Ammon's horn (tissue), 1 donor: ENCODE results near the gene THRSP.
"Not testable (repeated sequence)": the region's sequence is repeated elsewhere in the genome, so short reads cannot be mapped to it uniquely, and the experiment has no call there.

Experiments
- DNase-seq: peaks from one replicate; pipeline ENCODE4 v3.0.0-alpha.2; 2016; ENCODE audit warnings: low spot score

Gene THRSP

DNA sequence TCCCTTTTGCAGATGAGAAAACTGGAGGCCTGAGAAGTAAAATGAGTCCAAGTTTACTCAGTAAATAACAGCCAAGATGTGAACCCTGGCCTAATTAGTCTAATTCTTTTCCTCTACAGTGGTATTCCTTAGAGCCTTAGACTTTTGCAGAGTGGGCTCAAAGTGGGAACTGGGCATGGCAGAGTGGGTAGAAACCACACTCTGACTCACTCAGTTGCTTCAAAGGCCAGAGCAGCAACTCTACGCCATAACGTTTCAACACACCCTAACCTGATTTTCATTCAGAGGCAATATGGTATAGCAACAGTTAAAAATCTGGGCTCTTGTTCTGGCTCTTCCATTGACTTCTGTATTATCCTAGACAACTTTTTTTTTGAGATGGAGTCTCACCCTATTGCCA is 2.8 kb downstream of the THRSP start:
- no peak for DNase-seq

DNA sequence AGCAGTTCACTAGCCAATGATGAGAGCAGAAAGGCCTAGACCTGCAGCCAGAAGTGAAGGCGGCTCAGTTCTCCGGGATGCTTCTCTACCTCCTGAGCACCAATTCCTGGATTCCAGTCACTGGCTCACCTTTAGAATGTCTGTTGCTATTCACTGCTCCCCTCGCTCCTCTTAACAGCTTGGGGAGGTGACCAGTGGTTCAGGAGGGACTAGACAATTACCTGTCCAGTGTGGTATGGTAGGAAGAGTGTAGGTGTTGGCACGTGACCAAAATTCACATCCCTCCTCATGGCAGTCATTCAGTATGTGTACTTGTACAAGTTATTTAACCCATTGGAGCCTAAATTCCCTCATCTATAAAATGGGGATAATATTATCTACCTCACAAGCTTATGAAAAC is 4.0 kb downstream of the THRSP start:
- no peak for DNase-seq

DNA sequence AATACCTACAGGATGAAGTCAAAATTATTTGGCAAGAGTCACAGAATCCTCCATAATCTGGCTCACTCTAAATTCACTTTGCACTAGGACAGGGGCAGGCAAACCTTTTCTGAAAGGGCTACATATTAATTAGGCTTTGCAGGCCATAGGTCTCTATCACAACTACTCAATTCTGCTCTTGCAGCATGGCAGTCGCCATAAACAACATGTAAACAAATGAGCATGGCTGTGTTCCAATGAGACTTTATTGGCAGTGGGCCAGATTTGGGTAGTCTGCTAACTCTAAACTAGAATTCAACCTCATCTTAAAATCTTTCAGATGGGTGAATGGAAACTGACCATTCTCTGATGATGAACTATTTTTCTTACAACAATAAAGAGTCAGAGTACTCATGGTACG is 5.8 kb downstream of the THRSP start:
- DNase-seq = no peak

DNA sequence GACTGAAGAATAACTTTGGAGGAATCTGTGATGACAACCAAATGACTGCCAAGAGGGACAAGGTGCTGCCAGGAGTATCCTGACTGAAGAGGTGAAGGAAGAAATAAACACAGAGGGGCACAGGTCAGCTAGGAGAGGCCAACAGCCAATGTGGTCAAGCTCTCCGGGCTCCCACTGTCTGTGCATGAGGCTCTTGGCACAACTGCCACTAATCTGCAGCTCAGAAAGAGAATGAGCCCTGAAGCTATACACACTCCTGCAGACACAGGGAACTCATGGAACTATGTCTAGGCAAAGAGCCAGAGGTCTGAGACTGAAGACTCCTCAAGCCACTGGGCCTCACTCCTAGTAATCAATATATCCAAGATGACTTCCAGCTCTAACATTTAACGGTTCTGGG is 7.0 kb downstream of the THRSP start:
- no peak for DNase-seq

DNA sequence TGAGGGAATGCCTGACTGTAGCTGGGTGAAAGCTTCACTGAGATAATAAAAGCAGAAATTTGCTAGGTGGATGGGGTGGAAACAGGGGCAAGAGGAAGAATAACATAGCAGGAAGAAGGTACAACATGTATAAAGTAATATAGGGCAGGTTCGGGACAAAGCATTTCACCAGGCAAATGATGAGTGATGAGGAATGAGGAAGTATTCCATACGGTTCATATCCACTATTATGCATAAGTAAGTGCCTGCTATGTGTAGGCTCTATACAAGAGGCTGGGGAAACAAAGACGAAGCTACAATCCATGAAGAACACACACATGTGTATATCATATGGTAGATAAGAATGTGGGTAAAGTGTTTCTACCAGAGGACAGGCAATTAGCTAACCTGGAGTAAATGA is 8.1 kb downstream of the THRSP start:
- DNase-seq = no peak

DNA sequence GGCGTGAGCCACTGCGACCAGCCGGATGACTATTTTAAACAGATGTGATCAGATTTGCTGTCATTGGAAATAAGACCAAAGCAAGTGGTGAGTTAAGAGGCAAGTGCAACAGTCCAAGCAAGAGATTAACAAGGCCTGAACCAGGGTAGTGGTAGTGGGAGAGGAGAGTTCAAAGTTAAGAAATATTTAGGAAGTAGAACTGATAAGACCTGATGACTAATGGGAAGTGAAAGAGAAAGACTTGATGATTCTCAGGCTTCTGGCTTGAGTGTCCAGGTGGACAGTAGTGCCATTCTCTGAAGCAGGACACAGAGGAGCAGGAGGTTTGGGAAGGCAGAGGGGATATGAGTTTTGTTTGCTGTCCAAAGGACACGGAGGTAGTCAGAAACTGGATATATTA is 8.8 kb downstream of the THRSP start:
- no peak for DNase-seq

DNA sequence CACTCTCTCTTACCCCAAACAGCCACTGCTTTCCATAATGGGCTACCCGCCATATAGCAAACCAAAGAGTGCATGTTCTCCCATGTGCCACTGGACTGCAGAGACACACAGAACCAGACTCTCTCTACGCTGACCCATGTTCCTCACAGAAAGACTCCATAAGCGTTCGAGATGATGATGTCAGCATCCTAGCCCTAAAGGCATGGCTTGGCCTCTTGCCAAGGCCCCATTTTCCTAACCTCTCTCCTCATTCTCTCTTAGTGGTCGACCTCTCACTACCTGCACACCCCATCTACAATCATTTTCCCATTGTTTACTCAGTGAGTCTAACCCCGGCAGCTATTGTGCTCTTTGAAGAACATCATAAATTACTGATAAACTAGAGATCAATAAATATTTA is 11.1 kb downstream of the THRSP start:
- no peak for DNase-seq

DNA sequence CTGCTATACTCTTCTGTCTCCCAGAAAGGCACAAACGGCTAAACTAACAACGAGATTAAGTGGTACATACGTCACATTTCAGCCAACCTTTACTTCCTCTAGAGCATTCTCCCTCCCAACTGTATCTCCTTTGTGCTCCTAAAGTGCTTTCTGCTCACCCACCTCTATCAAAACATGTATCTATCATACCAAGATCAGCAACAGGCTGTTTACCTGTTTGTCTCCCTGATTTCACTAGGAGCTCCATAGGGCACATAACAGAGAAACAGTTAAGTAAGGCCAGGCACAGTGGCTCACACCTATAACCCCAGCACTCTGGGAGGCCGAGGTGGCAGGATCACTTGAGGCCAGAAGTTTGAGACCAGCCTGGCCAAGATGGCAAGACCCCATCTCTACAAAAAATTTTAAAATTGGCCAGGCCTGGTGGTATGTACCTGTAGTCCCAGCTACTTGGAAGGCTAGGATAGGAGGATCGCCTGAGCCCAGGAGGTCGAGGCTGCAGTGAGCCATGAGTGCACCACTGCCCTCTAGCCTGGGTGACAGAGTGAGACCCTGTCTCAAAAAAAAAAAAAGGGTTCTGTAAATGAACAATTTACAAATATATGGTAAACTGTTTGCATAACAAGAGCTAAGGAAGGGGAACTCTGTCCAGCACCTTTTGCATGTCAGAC is 13.2 kb downstream of the THRSP start:
- no peak for DNase-seq

DNA sequence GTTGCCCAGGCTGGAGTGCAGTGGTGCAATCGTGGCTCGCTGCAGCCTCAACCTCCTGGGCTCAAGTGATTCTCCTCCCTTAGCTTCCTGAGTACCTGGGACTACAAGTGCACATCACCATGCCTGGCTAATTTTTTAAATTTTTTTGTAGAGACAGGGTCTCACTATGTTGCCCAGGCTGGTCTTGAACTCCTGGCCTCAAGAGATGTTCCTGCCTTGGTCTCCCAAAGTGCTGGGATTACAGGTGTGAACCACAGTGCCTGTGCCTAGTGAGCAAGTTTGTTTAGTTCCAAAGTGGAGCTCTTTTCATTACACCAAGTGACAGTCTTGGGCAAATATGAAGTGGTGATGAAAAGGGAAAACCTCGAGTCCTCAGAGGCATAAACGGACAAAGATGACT is 13.9 kb downstream of the THRSP start:
- not testable (repeated sequence) for DNase-seq

DNA sequence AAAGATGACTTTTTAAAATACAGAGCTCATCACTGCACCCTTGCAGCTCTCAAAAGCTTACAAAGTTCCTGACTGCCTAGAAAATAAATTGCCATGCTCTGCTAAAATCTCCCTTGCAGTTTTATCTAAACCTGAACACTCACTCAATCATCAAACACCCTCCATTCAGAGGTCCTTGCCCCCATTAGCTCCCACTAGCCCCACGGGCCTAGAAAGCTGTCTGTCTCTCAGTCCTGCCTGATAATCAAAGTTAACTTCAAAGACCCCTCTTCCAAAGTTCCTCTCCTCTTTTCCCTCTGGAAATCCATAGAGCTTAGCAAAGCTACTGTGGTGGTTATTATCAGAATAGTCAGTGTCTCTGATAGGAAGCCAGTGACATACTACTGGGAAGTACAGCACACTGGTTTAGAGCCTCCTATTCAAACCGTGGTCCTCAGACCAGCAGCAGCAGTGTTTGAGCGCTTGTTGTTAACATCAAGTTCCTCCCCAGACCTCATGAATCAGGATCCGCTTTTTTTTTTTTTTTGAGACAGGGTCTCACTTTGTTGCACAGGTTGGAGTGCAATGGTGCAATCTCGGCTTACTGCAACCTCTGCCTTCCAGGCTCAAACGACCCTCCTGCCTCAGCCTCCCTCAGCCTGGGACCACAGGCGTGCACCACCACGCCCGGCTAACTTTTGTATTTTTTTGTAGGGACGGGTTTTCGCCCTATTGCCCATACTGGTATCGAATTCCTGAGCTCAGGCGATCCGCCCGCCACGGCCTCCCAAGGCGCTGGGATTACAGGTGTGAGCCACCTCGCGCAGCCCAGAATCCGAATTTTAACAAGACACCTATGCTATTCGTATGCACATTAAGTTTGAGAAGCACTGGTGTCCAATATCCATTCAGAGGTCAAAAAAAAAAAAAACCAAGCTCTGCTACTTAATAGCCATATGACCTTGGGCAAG is 14.8 kb downstream of the THRSP start:
- DNase-seq = no peak

DNA sequence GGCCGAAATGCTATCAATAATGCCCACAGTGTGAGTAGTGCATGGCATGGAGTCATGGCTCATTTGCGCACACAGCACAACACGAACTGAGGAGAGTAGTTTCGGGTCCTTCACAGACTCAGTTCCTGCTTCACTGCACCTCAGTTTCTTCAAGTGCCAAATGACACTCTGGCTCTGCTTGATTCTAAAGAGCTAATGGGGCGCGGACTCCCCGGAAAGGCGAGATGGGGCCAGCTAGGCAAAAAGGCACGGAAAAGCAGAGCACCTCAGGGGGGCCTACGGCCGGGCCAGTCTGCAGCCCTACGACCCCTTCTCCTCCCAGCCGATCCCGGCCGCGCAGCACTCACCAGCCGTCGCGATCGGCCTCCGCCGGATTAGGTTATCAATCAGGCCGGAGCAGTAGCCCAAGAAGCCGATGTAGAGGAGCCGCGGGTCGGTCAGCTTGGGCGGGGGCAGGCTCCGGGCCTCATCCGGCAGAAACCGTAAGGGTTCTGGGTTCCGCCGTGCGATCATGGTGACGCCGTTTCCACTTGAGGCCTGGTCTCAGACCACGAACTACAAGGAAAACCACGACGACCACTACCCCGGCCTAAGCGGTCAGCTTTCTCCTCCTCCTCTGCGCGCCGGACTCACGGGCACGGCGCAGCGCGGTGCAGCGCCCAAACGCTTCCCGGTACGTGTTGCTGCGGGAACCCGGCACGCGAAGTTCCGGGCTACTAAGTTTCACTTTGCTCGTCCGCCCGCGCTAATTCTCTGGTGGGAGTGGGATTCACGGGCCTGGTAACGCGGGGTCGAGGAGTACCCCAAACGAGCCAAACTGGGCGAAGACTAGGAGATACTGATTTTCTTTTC is 15.8 kb downstream of the THRSP start, which contains the start of gene NDUFC2:
NDUFC2 (minus strand) TSS at position 631 of the 852 bp plus-strand sequence; CDS start at position 513, 118 bp downstream.
- peak; percentile 89 for DNase-seq

DNA sequence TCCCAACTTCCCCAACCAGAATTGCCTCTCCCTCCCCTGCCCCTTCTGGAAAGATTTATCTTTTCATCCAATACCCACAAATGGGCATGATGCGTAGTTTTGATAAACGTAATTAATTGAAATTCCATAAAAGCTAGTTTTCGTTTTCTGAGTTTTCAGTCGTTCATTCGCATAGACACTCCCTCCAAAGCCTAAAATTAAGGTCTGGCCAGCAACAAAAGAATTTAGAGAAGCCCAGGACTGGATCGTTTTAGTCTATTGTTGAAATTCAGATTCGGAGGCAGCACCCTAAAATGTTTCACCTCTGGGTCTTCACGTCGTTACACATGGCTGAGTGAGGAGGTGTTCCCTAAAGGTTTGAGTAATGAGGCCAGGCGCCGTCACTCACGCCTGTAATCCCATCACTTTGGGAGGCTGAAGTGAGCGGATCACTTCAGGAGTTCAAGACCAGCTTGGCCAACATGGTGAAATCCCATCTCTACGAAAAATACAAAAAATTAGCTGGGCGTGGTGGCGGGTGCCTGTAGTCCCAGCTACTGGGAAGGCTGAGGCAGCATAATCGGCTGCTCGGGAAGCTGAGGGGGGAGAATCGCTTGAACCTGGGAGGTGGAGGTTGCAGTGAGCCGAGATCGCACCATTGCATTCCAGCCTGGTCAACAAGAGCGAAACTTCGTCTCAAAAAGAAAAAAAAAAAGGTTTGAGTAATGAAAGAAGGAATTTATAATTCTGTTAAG is 16.6 kb downstream of the THRSP start:
- DNase-seq = no peak

DNA sequence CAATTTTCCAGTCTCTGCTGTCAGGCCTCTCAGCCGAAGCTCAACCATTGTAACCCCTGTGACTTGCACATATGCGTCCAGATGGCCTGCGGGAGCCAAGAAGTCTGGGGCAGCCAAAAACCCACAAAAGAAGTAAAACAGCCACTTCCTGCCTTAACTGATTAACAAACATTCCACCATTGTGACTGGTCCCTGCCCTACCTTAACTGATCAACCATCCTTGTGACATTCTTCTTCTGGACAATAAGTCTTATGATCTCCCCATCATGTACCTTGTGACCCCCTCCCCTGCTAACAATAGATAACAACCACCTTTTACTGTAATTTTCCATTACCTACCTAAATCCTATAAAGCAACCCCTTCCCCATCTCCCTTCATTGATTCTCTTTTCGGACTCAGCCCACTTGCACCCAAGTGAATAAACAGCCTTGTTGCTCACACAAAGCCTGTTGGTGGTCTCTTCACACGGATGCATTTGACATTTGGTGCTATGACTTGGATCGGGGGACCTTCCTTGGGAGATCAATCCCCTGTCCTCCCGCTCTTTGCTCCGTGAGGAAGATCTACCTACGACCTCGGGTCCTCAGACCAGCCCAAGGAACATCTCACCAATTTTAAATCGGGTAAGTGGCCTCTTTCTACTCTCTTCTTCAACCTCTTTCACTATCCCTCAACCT is 17.3 kb downstream of the THRSP start:
- no peak for DNase-seq

DNA sequence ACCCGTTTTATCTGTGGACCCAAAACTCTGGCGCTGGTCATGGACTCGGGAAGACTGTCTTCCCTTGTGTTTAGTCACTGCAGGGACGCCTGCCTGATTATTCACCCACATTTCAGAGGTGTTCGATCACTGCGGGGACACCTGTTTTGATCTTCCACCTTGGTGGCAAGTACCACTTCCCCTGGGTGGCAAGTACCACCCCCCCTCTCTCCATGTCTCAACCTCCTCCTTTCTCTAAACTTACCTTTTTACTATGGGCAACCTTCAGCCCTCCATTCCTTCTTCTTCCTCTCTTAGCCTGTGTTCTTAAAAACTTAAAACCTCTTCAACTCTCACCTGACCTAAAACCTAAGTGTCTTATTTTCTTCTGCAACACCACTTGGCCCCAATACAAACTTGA is 17.9 kb downstream of the THRSP start:
- no peak for DNase-seq

DNA sequence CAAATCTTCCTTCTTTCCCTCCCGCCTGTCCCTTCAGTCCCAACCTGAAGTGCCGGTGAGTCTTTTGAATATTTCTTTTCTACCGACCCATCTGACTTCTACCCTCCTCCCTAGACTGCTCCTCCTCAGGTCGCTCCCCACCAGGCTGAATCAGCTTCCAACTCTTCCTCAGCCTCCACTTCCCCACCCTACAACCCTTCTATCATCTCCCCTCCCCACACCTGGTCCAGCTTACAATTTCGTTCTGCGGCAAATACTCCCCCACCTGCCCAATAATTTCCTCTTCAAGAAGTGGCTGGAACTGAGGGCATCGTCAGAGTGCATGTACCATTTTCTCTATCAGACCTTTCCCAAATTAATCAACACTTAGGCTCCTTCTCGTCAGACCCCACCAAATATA is 18.5 kb downstream of the THRSP start:
- no peak for DNase-seq

DNA sequence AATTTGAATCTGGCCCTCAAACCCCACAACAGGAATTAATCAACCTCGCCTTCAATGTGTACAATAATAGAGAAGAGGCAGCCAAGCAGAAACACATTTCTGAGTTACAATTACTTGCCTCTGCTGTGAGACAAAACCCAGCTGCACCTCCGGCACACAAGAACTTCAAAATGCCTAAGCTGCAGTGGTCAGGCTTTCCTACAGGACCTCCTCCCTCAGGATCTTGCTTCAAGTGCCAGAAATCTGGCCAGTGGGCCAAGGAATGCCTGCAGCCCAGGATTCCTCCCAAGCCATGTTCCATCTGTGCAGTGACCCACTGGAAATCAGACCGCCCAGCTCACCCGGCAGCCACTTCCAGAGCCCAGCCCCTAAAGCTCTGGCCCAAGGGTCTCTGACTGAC is 19.4 kb downstream of the THRSP start:
- no peak for DNase-seq

DNA sequence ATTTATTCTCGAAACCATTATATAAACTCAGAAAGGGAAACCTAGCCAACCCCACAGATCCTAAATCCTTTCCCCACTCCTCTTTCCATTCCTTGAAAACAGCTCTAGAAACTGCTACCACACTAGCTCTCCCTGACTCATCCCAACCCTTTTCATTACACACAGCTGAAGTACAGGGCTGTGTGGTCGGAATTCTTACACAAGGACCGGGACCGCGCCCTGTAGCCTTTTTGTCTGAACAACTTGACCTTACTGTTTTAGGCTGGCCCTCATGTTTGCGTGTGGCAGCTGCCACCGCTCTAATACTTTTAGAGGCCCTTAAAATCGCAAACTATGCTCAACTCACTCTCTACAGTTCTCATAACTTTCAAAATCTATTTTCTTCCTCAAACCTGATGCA is 20.8 kb downstream of the THRSP start:
- DNase-seq = not testable (repeated sequence)

DNA sequence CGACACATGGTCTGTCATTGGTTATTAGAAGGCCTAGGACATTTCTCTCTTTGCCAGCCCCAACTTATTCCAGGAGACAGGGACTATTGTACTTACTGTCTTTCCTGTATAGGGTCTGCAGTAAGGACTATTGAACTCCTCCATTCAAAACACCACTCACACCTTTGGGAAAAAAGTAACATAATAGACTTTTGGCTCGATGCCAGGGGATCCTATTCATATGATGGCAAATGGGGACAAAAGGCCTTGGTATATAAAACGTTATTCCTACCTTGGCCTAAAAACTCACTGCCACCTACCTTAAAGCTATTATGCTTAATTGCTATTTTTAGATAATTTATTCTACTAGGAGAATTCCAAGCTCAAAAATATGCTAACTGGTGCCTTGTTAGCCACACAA is 22.3 kb downstream of the THRSP start:
- DNase-seq = no peak

DNA sequence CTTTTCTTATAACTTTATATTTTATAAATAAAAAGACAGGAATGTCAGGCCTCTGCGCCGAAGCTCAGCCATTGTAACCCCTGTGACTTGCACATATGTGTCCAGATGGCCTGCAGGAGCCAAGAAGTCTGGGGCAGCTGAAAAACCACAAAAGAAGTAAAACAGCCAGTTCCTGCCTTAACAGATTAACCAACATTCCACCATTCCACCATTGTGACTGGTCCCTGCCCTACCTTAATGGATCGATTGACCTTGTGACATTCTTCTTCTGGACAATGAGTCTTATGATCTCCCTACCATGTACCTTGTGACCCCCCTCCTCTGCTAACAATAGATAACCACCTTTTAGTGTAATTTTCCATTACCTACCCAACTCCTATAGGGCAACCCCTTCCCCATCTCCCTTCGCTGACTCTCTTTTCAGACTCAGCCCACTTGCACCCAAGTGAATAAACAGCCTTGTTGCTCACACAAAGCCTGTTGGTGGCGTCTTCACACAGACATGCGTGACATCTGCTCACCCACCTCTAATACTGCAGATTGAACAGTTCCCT is 22.9 kb downstream of the THRSP start:
- not testable (repeated sequence) for DNase-seq

DNA sequence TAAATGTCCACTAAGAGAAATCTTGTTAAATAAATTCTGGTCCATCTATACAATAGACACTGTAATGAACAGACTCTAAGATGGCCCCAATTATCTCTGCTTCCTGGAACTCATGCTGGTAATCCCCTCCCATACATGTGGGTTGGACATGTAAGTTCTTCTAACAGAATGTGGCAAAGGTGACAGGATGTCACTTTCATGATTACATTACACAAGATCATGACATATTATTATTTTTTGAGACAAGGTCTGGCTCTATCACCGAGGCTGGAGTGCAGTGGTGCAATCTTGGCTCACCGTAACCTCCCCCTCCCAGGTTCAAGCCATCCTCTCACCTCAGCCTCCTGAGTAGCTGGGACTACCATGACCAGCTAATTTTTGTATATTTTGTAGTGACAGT is 30.6 kb downstream of the THRSP start:
- no peak for DNase-seq
